GM21825 (cell line): ENCODE measurements around the gene RBM19.

Experiments
- ATAC-seq: cut with Tn5 transposase; IDR thresholded peaks from one replicate; pipeline ENCODE4 v1.9.1; 2021; ENCODE audit warnings: mild to moderate bottlenecking, moderate library complexity; ENCODE audit not compliant: unreplicated experiment

RBM19 gene

DNA sequence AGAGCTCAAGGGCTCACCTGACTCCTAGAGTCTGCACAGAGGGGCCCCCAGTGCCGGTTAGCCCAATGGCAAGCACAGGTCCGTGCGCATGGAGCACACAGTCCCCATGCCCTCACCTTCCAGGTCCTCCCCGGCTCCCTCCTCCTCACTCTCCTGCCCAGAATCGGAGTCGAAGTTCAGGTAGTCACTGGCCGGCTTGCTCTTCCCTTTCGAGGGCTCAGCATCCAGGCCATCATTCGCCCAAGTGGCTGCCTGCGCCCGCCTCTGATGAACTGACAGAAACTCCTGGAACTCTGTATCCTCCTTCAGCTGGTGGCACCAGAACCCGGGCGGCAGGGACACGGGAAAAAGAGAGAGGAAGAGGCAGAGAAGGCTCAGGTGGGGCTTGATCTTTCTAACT lies 7.0 kb downstream of the RBM19 start:
- ATAC-seq = no peak

DNA sequence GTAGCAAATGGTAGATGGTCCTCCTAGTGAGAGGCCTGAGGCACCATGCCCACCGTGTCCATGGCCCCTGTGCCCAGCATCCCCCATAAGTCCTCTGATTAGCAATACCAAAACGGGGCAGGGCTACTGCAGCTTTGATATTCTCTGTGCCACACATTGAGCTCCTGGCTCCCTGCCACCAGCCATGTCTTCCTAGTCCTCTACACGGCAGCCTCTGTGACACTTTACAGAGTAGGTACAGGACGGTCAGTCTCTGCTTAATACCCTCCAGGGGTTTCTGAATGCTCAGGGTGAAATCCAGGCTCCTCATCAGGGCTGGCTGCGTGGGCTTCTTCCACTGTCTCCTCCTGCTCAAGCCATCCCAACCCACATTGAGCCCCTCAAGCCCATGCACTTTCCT lies 8.0 kb downstream of the RBM19 start:
- ATAC-seq = no peak

DNA sequence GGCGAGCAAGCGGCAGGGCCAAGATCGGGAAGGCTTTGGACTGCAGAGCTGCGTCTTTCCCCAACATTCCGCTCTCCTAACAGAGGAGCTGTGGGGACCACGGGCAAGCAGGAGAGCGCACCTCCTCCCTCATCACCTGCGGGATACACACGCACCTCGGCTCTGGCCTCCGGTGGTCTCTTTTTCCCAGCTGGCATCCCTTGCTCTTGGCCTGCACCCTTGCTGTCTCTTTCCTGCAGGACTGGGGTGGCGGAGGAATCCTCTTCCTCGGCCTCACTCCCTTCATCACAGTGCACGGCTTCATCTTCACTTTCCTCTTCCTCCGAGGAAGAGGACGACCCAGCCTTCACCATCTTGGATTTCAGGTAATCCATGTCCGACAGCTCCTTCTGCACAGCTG lies 8.5 kb downstream of the RBM19 start:
- no peak for ATAC-seq

DNA sequence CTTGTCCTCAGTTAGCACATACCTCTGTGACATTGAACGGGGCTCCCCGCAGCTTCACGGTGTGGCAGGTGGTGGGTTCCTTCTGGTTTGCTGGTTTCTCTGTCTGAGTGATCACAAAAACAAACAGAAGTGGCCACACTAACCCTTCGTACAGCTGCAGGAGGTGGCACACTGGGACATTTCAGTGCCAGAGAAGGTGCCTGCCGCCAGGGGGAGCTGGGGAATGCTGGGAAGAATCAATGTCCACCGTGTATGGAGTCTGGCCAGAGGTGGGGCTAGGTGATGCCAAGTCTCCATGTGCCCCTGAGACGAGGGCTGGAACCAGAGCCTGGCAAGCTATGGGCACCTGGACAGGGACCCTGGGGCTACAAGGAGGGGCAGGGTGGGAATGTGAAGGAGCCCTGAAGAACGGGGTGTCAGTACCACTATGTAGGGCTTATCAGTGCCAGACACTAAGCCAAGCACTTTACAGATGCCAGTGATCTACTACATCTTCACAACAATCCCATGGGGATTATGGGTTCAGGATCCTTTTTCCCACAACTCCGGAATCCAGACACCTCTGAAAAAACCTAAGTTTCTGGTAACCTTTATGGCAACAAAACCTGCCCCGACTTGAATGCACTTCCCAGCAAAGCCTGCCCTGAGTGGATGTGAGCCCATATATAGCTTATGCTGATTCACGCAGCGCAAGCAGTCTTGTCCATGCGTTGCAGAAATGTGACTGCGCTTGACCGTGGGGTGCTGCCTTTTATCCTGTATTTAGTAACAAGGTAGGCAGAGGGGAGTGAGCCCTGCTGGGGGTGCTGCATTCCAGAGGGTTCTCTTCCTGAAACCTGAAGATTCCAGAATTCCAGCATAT lies 10.8 kb downstream of the RBM19 start:
- ATAC-seq = no peak

DNA sequence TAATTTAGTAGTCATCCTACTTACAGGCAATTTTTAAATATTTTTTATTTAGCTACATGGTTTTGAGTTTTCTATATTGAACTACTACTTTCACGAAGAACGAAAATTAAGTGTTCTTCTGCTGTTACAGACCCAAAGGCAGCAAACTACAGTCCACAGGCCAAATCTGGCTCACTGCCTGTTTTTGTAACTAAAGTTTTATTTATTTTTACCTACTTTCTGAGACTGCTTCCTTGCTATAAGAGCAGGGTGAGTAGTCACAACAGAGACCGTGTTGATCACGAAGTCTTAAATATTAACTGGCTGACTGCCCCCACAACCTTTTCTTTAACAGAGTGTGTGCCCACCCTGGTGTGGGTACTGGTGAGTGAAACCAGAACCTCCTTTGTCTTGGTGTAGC lies 11.6 kb downstream of the RBM19 start:
- ATAC-seq = no peak

DNA sequence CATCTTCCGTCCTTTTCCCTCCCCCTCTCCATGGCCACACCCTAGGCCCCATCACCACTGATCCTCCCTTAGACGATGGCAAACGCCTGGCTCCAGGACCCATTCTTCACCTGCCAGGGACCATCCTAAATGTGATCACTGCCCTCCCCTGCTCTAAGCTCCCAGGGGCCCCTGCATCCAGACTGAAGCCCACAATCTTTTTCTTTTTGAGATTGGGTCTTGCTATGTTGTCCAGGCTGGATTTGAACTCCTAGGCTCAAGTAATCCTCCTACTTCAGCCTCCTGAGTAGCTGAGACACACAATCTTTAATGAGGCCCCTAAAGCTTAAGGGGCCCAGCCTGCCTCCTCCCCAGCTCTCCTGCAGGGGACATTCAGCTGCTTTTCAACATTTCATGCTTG lies 15.3 kb downstream of the RBM19 start:
- no peak for ATAC-seq

DNA sequence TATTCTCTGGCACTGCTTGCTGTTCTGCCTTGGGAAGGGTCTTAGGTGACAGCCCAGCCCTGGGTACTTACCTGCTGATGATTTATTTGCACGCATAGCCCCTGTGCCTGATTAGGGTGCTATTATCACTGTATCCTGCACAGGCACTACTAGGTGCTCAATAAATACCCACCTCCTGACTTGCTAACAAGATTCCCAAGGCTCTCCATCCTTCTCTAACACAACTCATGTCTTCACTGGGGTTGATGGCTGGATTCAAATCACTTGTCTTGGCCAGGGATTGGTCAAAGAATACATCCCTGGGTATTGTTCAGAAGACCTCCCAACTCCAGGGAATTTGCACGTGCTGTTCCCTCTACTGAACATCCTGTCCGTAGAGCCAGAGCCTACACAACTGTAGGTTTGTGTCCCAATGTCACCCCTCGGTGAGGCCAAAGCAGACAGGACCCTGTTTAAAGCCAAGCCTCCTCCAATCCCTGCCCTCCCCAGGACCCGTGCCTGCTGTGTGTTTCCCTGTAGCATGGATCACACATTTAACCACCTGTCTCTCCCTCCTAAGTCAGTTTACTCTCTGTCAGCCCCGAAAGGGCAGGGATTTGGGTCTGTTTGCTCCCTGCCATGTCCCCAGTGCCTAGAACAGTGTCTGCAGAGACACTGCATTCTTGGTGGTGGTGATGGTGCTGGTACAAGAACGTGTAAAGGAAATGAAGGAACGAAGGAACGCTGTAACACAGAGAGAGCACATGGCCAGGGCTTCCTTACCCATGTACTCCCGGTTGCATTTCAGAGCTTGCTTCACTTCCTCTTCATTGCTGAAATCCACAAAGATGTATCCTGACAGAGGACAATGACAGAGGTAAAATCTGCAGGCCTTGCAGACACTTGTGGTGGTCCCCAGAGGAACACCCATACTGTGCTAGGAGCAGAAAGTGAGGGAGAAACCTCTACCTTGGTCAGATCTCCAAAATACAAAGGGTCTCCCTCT lies 16.5 kb downstream of the RBM19 start:
- no peak for ATAC-seq

DNA sequence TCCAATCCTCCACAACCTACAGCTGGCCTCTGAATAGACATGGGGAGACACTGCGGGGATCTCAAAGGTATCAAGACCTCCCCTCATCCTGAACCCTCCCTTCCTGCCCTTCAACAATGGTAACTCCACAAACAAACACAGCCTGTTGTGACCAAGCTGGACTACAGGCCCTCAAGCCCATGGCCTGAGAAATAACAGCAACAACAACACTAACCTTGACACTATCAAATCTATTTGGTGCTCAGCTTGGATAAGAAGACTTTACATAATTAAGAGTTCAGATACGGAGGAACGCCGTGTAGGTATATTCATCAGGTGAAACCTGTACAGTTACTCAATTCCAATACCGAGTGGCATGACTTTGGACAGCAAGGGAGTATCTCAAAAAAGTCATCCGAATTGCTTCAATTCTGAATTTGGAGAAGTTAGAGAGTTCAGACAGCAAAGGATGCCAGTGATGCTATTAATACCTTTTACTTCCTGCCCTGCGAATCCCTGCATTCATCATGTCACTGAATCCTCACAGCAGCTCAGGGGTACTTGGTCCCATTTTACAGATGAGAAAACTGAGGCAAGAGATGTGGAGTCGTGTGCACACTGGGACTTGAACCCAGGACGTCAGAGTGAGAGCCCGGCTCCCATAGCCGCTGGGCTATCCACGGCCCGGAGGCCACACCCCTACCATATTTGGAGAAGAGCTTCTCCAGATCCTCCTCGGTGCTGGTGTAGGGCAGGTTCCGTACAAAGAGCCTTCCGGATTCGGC lies 17.8 kb downstream of the RBM19 start:
- ATAC-seq = no peak

DNA sequence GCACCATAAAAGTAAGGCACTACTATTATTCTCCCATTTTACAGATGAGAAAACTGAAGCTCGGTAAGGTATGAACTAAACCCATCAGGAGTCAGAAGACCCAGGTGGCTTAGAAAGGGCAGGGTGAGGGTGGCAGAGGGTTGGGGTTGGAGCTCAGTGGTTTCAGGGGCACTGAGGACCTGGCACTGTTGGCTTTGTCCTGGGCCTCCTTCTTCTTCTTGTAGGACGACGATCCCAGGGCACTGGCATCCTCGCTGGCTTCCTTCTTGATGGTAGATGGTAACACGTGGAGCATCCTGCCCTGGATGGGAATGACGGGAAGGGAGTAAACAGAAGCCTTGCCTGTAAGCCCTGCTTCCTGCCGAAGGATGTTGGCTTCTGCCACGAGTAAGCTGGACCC lies 19.9 kb downstream of the RBM19 start:
- ATAC-seq = no peak

DNA sequence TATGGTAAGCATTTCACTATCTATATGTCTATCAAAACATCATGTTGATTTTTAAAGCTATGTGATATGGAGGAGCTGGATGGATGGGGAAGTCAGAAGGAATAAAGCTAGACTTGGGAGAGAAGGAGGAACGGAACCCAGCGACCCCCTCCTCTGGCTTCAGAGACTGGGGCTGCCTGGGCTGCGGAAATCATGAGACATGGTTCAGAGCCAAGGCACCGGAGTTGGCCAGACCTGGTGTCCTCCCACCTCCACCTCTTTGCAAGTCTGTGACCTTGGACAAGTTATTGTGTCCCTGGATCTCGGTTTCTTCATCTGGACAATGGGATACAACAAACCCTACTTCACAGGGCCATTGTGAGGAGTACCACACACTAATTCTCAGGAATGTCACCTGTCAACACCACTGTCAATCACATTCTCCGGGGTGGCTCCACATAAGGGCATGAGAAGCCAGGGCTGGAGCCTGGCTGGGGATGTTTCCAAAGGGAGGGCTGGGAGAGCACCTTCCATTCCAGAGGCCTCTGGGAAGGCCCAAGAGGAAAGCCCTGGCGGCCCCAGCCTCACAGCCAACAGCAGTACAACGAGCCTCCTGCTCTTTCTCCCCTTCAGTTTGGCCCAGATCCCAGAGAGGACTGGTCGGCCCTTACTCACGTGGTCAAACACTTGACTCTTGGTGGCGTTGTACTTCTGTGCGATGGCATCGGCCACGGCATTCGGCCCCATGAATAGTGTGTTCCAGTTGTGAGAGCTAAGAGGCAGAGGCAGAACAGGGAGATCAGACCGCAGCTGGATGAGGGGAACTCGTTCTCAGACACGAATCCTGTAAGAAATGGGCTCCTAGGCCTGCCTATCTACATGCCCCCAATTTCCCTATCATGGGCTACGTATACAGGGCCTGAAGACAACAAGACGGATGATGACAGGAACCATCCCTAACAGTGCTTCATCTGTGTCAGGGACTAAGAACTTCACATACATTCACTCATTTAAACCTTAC lies 20.7 kb downstream of the RBM19 start:
- no peak for ATAC-seq

DNA sequence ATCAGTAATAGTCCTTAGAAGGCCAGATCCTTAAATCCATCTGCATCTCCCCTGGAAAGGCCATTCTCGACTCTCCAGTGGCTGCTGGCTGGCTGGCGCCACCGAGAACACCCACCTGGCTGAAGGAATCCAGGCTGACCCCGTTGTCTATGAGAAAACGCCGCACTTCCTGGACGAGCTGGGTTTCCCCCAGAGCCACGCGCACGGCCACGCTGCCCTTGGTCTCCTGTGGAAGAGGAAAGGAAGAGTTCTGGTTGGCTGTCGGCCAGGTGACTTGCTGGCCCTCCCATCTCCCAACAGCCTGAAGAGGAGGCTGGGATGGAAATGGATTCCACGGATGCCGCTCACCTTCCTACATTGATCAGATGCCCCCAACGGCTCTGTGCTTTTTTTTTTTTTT lies 23.9 kb downstream of the RBM19 start:
- ATAC-seq = no peak

DNA sequence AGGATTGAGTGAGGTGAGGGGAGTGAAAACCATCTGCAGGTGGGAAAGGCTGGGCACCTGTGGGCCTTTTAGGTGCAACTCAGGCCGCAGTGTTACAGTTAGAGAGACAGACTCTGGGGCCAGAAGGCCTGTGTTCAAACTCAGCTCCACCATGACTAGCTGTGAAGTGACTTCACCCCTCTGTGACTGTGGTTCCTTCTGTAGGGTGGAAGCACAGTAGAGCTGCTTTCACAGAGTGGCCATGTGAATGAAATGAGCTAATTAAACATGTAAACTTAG lies 25.0 kb downstream of the RBM19 start:
- no peak for ATAC-seq

DNA sequence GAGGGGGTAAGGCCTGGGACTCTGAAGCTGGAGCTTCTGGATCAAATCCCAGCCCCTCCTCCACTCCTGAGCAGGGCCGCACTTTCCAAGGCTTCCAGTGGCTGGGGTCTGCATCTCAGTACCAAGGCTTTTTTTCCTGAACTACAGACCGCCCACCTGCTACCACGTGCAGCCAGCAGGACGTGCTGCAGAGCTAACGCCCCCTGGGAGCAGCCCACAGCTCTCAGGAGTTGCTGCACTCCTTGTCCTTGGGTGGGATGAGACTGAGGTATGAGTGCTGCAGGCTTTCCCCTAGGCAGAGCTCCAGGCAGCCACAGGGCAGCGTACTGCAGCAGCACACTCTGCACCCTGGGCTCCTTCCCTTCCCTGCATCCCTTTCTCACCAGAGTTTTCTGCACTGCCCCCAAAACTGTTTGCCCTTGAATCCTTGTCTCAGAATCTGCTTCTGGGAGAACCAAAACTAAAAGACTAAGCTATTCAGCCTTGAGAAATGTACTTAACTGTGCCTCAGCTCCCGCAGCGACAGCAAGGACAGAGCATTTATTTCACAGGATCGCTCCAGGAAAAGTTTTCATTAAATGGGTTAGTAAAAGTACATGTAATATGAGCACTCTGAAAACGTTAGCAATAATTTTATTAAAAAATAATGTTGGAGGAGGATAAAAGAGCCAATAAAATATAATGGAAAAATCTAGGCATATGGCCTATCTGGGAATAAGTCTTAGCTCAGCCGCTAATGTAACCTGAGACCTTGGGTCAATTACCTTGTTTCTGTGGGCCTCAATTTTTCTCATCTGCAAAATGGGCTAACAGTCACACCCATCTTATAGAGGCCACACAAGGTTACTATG lies 25.5 kb downstream of the RBM19 start:
- ATAC-seq = no peak

DNA sequence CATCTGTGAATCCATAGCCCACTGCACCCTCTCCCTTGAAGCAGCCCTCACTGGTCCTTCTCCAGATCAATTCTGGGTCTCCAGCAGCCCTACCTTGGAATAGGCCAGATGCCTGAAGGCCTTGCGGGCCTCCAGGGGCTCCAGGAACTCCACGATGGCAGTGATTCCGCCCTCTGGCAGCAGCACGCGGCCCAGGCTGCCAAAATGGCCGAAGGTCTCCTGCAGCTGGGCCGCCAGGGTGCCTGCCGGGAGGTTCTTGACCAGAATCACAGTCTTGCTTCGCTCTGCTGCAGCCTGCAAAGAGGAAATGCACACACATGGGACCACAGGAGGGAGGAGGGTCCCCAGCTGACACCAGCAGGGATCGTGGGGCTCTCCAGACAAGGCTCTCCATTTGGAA lies 26.3 kb downstream of the RBM19 start:
- no peak for ATAC-seq

DNA sequence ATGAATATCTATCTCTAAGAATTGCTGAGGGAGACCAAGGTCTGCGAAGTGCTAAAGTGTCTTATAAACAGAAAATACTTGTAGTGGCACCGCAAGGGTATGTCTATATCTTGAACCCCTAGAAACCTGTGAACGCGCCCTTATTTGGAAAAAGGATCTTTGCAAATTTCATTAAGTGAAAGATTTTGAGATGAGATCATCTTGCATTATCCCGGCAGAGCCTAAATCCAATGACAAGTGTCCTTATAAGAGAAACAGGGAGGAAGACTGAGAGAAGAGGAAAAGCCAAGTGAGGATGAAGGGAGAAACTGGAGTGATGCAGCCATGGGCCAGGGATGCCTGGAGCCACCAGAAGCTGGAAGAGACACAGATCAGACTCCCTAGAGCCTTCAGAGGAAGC lies 27.7 kb downstream of the RBM19 start:
- no peak for ATAC-seq

DNA sequence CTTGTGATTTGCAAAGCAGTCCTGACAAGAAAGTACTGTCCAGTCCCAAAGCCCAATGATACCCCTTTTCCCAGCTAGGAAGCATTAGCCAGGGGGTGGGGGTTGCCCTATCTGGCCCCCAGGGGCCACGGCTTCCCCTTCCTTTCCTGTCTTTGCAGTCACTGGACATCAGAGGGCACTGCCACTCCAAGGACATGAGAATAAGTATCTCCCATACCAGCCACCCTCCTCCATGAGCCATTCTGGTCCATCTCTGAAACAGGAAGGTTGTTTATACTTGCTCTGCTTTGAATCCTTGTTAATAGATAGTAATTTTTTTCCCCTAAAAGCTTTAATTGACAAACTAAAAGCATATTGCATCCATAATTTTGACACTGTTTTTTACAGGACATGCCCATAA lies 29.7 kb downstream of the RBM19 start:
- ATAC-seq = no peak

DNA sequence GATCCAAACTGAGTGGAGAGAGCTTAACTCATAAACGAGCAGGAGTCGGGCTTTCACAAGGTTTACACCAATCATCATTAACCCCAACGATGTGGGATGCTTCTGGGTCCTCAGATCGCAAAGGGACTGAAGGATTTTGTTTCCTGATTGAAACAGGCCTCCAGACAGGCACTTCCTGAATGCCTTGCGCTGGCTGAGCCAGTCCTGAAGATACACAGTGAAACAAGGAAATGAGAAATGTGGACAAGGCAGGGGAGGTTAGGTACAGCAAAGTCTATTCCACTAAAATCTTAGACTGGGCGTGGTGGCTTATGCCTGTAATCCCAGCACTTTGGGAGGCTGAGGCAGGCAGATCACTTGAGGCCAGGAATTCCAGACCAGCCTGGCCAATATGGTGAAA lies 30.7 kb downstream of the RBM19 start:
- no peak for ATAC-seq

DNA sequence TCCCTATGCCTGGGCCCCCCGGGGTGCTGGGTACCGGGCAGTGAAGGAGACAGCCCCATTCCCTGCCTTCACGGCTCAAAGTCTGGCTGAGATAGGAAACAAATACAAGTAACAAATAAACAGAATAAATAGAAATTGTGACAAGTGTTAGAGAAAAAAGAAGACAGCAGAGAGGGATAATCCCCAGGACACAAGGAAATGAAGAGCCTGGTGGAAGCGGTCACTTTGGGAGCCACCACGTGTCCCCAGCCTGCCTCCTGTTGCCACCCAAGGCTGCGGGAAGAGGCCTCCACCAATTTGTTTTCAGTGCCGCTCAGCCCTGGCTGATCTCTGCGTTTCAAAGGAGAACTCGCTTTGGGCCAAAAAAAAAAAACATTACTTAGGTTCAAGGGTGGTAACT lies 31.2 kb downstream of the RBM19 start:
- no peak for ATAC-seq

DNA sequence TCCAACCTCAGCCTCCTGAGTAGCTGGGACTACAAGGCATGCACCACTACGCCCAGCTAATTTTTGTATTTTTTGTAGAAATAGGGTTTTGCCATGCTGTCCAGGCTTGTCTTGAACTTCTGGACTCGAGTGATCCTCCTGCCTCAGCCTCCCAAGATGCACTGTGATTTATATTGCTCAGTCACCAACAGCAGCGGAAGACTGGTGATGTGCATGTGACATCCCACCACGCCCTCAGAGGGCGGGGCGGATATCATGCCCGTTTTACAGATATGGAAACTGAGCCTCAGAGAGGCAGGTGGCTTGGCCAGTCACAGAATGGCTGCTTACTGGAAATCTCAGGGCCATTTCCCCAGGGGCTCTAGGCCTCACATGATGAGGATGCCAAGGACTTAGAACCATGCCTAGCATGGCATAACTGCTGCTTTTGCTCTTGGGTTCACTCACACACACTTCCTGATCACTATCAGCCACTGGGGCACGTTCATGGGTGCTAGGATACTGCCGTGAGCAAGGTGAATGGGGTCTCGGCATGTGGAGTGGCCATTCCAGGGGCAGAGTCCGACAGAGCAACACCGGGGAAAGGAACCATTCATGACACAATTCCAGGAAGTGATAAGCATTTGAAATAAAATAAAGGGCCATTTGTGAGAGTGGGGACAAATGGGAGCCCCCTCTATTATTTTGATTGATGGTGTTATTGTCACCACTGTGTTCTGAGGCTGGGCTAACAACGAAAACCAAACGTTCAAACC lies 31.9 kb downstream of the RBM19 start:
- ATAC-seq = no peak
